Activated T-cell treated with anti-CD3 and anti-CD28 coated beads for 4 hours (primary cell): ENCODE measurements around the gene ERAS.
"Not testable (repeated sequence)": the region's sequence is repeated elsewhere in the genome, so short reads cannot be mapped to it uniquely, and the experiment has no call there.

Experiments used
- DNase-seq: peaks from one replicate; pipeline ENCODE4 v3.0.0-alpha.2; 2020

The ERAS gene

GRCh38 chrX:48835524-48836329, 9.4 kb downstream of the ERAS start, which contains the start of gene PCSK1N:
TSS of gene PCSK1N (minus strand) at chrX:48835610. CDS start at chrX:48835532, 78 bp downstream.
- no peak for DNase-seq

- DNase-seq: no peak
Observed at GRCh38 chrX:48839686-48840085, 13.4 kb downstream of the ERAS start.

- DNase-seq: no peak
Observed at GRCh38 chrX:48848847-48849246, 22.5 kb downstream of the ERAS start.

- DNase-seq: no peak
Observed at GRCh38 chrX:48852857-48853256, 26.5 kb downstream of the ERAS start.

GRCh38 chrX:48853494-48853893, 27.2 kb downstream of the ERAS start:
- not testable (repeated sequence) for DNase-seq

GRCh38 chrX:48854121-48854804, 27.9 kb downstream of the ERAS start:
- not testable (repeated sequence) for DNase-seq

- DNase-seq: no peak
Observed at GRCh38 chrX:48854898-48855297, 28.6 kb downstream of the ERAS start.

GRCh38 chrX:48864210-48864609, 37.9 kb downstream of the ERAS start:
- no peak for DNase-seq

GRCh38 chrX:48872017-48872416, 45.7 kb downstream of the ERAS start:
- not testable (repeated sequence) for DNase-seq

- DNase-seq: not testable (repeated sequence)
Observed at GRCh38 chrX:48876944-48877343, 50.6 kb downstream of the ERAS start.
